T follicular helper cell (primary cell): ENCODE data around the gene RNF220.

ENCODE experiments used
- DNase-seq: peaks from one replicate; pipeline ENCODE4 v3.0.0-alpha.2; 2020; ENCODE audit warnings: low read depth

Gene RNF220

GRCh38 chr1:44433209-44433608, 28.2 kb downstream of the RNF220 start:
- DNase-seq, result no peak

- DNase-seq, result no peak
Observed at GRCh38 chr1:44436401-44437106, 31.5 kb downstream of the RNF220 start.

GRCh38 chr1:44437107-44437716, 32.2 kb downstream of the RNF220 start:
- DNase-seq, result no peak

- no peak for DNase-seq
Observed at GRCh38 chr1:44442791-44443190, 37.7 kb downstream of the RNF220 start.

GRCh38 chr1:44447051-44447810, 42.2 kb downstream of the RNF220 start:
- no peak for DNase-seq

- DNase-seq, result no peak
Observed at GRCh38 chr1:44453798-44454349, 48.8 kb downstream of the RNF220 start.

- no peak for DNase-seq
Observed at GRCh38 chr1:44454704-44455103, 49.6 kb downstream of the RNF220 start.

GRCh38 chr1:44460107-44460882, 55.2 kb downstream of the RNF220 start:
- DNase-seq, result no peak

GRCh38 chr1:44464361-44464760, 59.3 kb downstream of the RNF220 start:
- DNase-seq, result no peak

GRCh38 chr1:44467566-44467965, 62.5 kb downstream of the RNF220 start:
- DNase-seq, result no peak

- no peak for DNase-seq
Observed at GRCh38 chr1:44471911-44472453, 66.9 kb downstream of the RNF220 start.

GRCh38 chr1:44472620-44473525, 67.8 kb downstream of the RNF220 start:
- DNase-seq, result no peak

- no peak for DNase-seq
Observed at GRCh38 chr1:44476891-44477290, 71.8 kb downstream of the RNF220 start.

GRCh38 chr1:44481701-44482100, 76.6 kb downstream of the RNF220 start:
- no peak for DNase-seq

GRCh38 chr1:44483089-44483874, 78.2 kb downstream of the RNF220 start:
- no peak for DNase-seq

- no peak for DNase-seq
Observed at GRCh38 chr1:44484155-44484688, 79.2 kb downstream of the RNF220 start.

GRCh38 chr1:44485229-44485933, 80.3 kb downstream of the RNF220 start:
- DNase-seq, result no peak

- DNase-seq, result no peak
Observed at GRCh38 chr1:44485934-44486460, 80.9 kb downstream of the RNF220 start.

- no peak for DNase-seq
Observed at GRCh38 chr1:44489481-44489880, 84.4 kb downstream of the RNF220 start.
